Ovary (tissue), 3 donors: Measurements from ENCODE around the gene RAI14.

Experiments
- POLR2A ChIP-seq: fragments of 450-650 bp; IDR thresholded peaks from one replicate; pipeline ENCODE4 v1.6.1; 2017; ENCODE audit warnings: antibody characterized with exemption, mild to moderate bottlenecking, moderate library complexity
- TF ChIP-seq, protein P1 (sequence below), 3 donors: fragments of 450-650 bp in 2 of 3; fragments of 200-600 bp in 1 of 3; IDR thresholded peaks; one replicate each; pipeline versions ENCODE4 v1.5.1 to v1.8.0; 2016 to 2022; ENCODE audit warnings: antibody characterized with exemption in 3 of 3, mild to moderate bottlenecking in 1 of 3
- donor health status: DM: no; HTN: no; CAD: no.

DNA sequence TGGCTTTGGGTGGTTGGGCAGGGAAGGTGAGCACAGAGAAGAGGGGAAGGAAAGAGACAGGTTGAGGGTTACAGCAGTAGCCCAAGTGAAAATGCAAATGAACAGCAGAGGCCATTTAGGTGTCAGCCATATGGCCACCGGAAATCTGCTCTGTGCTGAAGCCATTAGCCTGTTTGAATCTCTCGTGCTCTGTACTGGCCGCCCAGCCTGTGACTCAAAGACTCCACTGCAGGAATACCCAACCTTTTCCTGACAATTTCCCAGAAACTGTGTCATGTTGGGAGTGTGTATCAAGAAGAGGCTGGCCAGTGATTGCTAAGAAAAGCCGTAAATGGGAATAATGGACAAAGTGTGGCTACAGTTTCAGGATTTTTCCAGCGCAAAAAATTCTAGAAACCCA is 35.9 kb upstream of the RAI14 start:
- TF ChIP-seq POLR2A = no peak
- TF ChIP-seq, protein P1, sequence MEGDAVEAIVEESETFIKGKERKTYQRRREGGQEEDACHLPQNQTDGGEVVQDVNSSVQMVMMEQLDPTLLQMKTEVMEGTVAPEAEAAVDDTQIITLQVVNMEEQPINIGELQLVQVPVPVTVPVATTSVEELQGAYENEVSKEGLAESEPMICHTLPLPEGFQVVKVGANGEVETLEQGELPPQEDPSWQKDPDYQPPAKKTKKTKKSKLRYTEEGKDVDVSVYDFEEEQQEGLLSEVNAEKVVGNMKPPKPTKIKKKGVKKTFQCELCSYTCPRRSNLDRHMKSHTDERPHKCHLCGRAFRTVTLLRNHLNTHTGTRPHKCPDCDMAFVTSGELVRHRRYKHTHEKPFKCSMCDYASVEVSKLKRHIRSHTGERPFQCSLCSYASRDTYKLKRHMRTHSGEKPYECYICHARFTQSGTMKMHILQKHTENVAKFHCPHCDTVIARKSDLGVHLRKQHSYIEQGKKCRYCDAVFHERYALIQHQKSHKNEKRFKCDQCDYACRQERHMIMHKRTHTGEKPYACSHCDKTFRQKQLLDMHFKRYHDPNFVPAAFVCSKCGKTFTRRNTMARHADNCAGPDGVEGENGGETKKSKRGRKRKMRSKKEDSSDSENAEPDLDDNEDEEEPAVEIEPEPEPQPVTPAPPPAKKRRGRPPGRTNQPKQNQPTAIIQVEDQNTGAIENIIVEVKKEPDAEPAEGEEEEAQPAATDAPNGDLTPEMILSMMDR (IDR thresholded peaks at IDR 0.05) = no peak
